Suppressor macrophage treated with lipopolysaccharide for 4 hours (primary cell): ENCODE measurements around the gene CNTNAP5.
"Not testable (repeated sequence)": the region's sequence is repeated elsewhere in the genome, so short reads cannot be mapped to it uniquely, and the experiment has no call there.

Experiments used
- DNase-seq: peaks from one replicate; pipeline ENCODE4 v3.0.0-alpha.2; 2020

Gene CNTNAP5

DNA sequence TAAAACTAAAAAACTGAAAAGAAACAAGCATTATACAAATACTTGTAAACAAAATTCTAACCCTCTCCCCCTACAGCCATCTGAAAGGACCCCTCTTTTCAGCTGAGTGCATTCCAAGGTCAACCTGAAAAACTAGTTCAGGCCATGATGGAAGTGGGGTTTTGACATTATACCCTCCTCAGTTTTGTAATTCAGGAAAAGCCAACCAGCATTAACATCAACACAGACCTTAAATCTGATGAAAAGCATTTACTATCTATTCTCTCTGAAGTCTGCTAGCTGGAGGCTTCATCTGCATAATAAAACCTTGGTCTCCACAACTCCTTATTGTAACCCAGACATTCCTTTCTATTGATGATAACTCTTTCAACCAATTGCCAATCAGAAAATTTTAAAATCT, 302.2 kb downstream of the CNTNAP5 start:
- no peak for DNase-seq

DNA sequence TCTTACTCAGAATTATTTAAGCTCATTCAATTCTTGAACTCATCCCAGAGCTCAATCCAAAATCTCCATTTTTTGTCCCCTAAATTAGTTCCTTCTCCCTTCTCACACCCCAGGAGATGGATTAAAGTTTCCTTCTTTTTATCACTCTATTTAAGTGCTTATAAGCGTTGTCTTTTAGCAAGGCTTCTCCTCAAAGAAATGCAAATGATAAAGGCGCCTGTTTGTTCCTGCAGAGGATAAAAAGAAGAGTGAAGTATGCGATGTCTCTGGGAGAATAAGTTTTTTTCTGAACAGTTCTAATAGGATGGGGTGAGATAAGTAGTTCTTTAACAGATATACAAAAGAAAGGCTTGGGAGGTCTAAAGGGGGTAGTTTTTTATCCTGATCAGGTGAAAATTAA, 303.3 kb downstream of the CNTNAP5 start:
- no peak for DNase-seq

DNA sequence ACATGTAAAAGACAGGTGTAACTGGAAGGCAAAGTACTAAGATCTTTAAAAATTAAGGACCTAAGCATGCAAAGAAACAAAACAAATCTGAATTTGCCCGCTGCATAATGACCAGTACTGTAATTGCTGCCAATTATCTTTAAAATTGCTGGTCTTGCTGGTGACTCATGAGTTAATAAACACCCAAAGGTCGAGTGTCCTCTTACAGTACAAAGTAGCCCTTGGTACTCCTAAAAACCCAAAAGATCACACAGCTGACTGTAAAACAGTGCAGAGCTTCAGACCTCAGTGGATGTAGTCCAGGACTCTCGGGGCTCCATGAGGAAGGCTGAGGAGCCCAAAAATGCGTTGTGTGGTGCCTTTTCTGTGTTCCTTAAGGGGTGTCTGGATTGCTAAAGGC, 308.7 kb downstream of the CNTNAP5 start:
- DNase-seq: no peak

DNA sequence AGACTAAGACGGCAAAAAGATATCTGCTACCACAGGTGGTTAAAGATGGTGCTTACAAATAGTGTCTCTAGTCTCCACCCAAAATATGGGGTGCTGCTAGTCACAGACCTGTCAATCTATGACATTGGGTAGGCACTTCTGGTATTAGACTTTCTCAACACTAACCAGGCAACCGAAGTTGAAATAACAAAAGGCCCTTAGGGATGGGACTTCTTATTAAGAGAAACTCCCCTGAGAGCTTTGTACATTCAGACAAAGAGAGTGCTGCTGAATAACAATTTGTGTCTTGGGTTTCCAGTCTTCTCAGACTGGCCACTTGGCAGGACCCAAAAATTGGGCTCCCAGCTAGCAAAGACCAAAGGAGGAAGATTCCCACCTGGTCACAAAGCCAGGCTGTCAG, 310.0 kb downstream of the CNTNAP5 start:
- no peak for DNase-seq

DNA sequence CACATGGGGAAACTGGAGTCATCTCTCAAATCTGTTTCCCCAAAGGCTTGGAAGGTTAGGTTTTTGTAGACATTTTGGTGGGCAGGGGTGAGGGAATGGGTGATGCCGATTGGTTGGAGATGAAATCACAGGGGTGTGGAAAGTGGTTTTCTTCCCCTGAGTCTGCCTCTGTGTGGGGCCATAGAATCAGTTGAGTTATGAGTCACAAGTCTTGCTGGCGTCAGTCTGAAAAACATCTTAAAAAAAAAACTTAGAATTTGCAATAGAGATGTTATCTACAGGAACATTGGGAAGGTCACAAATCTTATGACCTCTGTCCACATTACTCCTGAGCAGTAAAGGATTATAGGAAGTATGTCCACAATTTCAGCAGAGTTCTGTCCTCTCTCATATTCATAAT, 314.6 kb downstream of the CNTNAP5 start:
- no peak for DNase-seq

DNA sequence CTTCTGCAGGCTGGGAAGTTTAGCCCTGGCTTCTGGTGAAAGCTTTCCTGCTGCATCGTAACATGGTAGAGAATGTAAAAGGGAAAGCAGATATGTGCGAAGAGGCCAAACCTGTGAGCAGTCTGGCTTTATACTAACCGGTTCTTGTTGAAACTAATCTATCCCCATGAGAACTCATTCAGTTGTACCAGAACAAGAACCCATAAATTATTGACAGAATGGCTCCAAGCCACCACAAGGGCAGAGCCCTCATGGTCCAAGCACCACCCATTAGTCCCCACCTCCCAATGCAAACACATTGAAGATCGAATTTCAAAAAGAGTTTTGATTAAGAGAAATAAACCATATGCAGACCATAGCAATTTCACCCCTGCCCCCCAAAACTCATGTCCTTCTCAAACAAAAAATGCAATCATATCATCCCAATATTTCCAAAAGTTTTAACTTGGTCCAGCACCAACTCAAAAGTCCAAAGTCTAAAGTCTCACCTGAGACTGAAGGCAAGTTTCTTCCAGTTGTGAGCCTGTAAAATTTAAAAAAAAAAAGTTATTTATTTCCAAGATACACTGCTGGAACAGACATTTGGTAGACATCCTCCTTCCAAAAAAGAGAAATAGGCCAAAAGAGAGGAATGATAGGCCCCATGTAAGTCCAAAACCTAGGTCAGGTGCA, 318.9 kb downstream of the CNTNAP5 start:
- DNase-seq: no peak

DNA sequence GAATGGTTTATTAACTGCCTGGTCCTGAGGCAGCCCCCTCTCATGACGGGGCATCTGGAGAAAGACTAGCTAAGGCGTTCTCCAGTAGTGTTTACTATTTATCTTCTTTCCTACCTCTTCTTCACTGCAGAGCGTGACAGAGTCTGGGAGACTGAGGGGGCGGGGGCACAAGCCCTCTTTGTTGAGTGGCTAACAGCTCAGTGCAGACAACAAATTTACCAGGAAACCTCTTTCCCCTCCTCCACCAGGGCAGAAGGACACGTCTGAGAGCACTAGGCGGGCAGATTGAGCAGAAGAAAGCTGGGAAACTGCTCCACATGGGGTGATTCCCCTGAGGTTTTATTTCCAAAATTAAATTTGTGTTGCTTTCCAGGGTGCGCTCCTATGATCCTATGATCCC, 322.1 kb downstream of the CNTNAP5 start:
- DNase-seq: no peak

DNA sequence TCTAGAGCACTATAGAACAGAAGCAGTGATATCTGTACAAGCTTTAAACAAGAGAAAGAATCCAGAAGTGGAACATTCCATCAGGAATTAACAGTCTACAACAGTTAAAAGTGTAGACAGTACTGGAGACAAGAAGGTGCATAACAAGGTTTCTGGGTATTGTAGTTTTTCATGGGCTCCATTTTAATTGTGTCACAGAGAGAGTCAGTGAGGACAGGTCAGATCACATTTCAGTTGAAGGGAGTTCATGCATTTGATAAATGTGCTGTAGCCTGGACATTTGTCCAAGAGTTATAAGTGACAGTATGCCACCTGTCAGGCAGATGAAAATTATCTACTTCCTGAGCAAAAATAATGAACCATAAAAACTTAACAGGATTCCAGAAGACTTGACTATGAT, 328.6 kb downstream of the CNTNAP5 start:
- no peak for DNase-seq

DNA sequence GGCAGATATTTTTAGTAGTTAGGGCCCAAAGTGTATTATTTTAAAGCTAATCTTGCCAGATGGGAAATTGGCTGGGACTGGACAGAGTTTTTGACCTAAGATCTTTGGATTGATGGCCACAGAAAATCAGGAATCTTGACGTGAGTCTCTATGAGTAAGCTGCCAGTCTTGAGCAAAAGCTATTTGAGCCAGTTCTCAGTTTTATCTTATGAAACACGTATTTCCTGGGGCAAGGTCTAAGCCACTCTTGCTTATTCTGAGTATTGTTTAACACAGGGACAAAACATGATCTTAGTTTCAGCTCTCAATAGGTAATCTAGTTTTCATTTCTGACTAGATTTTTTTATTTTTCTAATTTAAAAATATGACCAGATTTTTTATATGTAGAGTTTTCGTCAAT, 329.4 kb downstream of the CNTNAP5 start:
- DNase-seq: no peak

DNA sequence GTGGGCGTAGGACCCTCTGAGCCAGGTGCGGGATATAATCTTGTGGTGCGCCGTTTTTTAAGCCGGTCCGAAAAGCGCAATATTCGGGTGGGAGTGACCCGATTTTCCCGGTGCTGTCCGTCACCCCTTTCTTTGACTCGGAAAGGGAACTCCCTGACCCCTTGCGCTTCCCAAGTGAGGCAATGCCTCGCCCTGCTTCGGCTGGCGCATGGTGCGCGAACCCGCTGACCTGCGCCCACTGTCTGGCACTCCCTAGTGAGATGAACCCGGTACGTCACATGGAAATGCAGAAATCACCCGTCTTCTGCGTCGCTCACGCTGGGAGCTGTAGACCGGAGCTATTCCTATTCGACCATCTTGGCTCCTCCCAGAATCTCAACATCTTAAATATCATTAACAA, 336.9 kb downstream of the CNTNAP5 start:
- not testable (repeated sequence) for DNase-seq

DNA sequence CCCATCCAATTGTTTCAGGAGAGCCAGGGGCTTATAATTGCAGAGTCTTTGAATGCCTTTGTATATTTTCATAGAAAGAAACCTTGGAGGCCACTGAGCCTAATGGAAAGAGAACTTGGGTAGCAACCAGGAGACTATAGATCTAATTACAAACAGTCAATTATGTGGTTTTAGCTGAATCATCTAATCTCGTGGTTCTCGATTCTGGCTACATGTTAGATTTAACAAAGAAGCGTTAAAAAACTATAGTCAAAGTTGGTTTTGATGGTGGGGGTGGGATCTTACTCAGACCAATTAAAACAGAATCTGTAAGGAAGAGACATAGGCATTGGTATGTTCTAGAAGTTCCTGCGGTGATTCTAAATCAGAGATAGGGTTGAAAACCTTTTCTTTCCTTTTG, 344.1 kb downstream of the CNTNAP5 start:
- no peak for DNase-seq

DNA sequence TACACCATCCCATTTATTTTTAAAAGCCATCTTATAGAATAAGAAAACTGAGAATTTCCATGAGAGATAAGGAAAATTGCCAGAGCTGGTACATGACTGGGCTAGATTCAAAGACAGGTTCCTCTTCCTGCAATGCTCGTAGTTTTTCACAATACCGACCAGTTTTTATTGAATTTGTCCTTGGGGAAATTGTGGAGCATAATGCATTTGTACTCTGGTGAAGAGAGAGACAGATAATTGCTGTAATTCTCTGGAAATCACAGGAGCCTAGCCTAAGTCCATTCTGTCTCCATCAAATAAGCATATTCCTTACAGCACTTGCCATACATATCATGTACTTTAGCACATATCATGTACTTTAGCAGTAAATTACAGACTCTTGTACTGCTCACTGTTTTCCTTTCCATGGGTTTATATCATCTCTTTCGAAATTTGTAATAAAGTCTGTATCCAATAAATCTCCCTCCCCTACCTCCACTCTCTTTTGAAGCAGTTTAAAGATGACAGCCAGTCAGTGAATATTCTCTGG, 355.2 kb downstream of the CNTNAP5 start:
- DNase-seq: no peak

DNA sequence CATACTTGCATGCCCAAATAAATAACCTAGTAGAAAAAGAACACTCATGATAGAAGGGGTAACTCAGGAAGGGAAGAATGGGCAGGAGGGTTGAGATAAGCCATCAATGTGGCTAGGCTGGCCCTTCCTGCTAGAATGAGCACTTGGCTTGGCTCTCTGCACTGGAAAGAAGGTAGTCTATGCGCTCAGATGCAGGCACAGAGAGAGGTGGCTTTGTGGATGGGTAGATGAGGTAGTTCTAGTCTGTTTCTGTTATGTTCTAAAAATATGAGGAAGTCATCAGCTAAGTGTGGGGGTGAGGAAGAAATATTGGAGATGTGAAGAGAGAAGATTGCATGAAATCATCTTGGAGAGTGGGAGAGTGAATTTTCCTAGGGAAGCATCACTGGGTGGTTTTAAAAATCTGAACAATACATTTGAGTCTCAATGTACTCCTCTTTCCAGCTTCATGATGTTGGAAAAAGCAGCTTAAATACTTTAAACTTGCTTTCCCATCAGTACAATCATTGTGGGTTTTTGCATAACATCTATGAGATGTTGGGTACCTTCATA, 357.1 kb downstream of the CNTNAP5 start:
- DNase-seq: no peak

DNA sequence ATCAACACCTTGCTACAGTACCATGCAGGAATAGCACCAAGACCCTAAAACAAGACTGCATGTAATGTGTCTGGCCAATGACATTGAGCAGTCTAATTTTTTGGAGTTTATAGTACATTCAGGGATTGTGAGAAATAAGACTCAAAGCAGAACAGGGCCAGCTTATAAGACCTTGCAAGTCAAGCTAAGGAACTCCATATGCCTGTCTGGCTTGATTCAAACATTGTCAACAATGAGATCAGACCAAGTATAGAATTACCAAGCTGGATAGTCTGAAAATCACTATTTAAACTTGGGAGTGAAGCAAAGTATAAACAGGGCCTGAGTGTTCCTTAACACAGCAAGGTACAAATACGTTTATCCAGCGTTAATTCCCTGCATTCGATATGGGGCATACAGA, 370.9 kb downstream of the CNTNAP5 start:
- DNase-seq: no peak

DNA sequence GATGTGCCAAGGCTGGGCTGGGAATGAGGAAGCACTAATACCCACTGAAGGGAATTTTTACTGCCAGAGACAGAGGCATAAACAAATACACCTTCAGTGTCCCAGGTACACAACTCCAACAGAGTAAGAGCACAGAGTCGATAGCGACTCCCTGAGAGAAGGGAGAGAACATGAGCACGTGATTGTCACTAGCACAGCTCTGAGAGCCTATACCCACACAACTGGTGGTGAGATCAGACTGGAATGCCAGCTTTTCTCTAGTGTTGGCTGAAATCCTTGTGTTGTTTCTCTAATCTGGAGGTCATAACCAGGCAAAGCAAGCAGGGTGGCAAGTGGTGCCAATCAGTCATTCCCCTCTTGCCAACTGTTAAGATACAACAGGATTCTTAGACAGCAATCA, 377.2 kb downstream of the CNTNAP5 start:
- DNase-seq: no peak

DNA sequence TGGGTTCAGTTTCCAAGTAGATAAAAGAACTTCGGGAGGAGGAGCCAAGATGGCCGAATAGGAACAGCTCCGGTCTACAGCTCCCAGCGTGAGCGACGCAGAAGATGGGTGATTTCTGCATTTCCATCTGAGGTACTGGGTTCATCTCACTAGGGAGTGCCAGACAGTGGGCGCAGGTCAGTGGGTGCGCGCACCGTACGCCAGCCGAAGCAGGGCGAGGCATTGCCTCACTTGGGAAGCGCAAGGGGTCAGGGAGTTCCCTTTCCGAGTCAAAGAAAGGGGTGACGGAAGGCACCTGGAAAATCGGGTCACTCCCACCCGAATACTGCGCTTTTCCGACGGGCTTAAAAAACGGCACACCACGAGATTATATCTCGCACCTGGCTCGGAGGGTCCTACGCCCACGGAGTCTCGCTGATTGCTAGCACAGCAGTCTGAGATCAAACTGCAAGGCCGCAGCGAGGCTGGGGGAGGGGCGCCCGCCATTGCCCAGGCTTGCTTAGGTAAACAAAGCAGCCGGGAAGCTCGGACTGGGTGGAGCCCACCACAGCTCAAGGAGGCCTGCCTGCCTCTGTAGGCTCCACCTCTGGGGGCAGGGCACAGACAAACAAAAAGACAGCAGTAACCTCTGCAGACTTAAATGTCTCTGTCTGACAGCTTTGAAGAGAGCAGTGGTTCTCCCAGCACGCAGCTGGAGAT, 382.9 kb downstream of the CNTNAP5 start:
- DNase-seq: not testable (repeated sequence)

DNA sequence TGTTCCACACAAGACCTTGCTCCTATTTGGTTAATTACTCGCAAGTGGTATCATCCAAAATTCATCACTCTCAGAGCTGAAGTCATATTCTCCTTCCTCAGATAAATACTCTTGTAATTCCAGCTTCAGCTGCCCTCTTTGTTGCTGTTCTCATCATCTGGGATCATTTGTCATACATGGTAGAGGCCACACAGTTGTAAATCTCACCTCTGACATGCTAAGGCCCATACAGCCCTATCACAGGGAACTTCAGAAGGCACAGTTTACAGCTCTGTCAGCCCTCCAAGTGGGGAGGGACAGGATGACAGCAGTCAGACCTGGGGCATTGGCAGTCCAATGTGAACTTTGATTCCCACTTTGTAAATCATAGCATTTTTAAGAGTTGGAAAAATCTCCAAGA, 399.0 kb downstream of the CNTNAP5 start:
- DNase-seq: no peak

DNA sequence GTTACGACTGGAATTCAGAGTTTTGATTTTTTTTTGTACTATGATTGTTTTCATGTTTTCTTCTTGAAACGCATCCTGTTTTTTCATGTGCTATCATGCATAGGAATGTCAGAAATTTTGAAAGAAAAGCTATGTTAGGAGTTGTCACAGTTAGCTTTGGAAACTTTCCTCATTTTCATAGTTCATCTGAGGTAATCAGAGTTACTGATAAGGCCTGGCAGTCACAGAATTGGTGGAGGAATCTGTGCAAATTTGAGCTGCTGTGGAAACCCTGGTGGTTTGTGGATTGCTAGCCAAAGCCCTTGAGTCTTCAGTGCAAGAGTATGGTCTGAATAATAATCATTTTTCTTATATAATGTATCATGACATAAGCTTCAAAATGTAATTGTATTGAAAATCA, 401.0 kb downstream of the CNTNAP5 start:
- DNase-seq: no peak

DNA sequence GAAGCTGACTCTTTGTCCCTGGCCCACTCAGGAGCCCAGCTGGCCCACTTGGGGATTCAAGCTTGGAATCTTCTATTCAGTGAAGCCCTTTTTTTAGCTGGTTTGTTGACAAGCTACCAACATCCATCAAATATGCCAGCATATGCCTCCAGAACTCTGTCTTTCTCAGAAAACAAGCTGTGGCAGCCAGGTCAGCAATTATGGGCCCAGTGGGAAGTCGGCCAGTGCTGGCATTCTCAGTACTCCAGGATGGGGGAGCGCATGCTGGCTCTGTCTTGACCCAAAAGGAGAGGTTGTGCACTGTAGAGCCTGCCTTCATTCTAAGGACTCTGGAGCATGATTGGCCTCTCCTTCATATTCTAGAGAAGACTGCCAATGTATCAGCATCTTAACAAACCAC, 401.5 kb downstream of the CNTNAP5 start:
- DNase-seq: no peak

DNA sequence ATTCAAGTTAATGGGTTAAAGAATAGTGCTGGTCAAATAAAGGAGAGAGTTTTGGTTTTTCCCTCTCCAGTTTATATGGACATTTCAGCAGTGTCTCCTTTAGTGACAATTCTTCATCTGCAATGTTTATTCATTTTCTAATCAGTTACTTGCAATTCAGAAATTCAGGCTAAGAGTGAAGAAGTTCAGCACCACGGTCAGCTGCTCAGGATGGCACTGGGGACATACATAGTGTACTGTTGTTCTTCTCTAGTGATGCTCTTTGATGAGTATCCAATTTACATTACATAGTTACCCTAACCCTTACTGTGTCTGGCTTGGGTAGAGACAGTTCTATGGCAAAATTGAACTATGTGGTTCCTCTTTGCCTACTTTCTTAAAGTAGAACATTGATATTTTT, 412.7 kb downstream of the CNTNAP5 start:
- no peak for DNase-seq

DNA sequence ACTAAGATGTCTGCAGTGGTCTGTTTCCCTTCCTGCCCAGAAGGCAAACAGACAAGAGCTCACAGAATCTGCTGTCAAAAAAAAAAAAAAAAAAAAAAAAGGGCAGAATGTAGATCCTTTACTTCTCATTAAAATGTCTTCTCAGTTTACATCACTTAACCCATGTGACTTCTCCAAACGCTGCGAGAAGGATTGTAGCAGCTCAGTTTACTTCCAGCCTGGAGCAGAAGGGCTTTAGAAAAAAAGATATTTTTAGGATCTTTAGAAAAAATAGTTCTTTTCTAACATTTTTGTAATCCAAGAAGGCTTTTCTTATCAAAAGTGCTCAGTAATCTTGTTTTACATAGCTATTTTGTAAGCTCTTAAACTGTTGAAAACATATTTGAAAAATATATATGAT, 425.4 kb downstream of the CNTNAP5 start:
- no peak for DNase-seq

DNA sequence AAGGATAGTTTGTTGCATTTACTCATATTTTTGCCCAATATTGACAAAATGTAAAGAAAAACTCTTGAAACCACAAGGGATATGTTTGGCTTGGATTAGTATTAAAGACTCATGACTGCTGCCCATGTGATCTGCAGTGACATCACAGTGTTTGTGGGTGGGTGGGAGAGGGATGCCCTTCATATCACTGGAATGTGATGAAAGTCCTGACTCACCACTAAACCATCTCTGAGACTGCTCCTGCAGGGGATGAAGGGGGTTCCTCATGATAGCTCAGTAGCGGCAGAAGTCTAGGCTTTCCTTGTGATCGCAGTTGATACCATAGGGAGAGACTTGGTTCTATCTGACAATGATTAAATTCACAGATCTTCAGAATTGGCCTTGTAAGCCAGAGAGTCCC, 451.2 kb downstream of the CNTNAP5 start:
- DNase-seq: no peak

DNA sequence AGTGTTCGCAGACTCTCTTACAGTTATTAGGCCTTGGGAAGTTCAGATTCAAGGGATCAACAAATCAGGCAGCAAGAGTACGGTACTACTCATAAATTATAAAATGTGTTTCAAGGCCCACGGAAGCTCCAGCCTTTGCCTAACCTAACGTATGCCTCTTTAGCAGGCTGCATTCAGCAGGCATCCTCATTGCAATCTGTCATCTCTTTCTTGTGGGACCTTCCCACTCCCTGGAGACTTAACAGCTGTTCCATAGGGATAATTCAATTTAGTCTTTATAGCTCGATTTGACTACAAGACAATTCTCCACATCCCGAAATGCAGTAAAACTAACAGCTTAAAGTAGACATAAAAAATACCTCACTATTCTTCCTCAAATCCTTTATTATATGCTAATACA, 453.7 kb downstream of the CNTNAP5 start:
- no peak for DNase-seq

DNA sequence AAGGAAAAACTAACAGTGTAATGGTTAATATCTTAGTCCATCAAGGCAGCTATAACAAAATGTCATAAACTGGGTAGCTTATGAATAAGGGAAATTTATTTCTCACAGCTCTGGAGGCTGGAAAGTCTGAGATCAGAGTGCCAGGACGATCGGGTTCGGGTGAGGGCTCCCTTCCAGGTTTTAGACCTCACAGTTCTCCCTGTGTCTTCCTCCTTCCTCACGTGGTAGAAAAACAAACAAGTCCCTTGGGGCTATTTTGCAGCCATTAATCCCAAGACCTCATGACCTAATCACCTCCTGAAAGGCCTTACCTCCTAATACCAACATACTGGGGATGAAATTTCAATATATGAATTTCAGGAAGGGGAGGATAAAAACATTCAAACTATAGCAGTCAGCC, 455.9 kb downstream of the CNTNAP5 start:
- no peak for DNase-seq

DNA sequence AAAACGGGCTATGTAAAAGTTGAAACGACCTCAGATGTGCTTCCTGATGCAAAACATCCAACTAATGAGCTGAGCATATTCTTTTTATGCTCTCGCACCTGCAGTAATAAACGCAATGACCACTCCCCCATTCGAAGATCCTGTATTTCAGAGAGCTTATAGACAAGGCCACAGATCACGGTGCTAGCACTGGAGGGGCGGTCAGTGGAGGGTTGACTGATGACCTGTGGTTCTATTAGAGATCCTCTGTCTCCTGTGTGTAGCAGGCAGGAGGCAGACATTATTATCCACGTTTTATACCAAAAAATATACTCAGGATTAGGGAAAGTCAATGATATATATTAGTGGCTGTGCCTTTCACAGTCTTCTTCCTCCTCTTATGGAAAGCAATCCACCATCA, 457.0 kb downstream of the CNTNAP5 start:
- DNase-seq: no peak
